Panc1 (cell line): ENCODE results near the gene TDRD1. TPM values are rescaled to one million over a fixed set of nuclear protein-coding genes. Genes with fewer than 3 reads are reported as not detected.

Source experiments
- ATAC-seq: fragments of 200-7000 bp; cut with Tn5 transposase; 2 replicates; pipeline ENCODE4 v1.9.1; 2020; ENCODE audit warnings: mild to moderate bottlenecking, moderate library complexity
- BruUV-seq: library from RNA; stranded (reverse); fragments of 400-500 nt; replicated peaks from 2 replicates; lab custom pipeline; 2021; lab: Mats Ljungman, UMichigan
- CTCF ChIA-PET: fragments of 300-600 bp; sonication (Branson Sonifier 250); formaldehyde crosslinking; loops from one replicate; lab custom pipeline; 2022; ENCODE audit warnings: antibody characterized with exemption; lab: Charles Lee
- POLR2A ChIA-PET: fragments of 300-600 bp; sonication (Branson Sonifier 250); formaldehyde crosslinking; loops from one replicate; lab custom pipeline; 2022; ENCODE audit warnings: antibody characterized with exemption; lab: Charles Lee
- DNase-seq: peaks from one replicate; pipeline ENCODE4 v3.0.0-alpha.2; 2010; ENCODE audit warnings: low read depth, low spot score
- H3K27ac ChIP-seq: 2 replicates; pipeline ENCODE4 v1.5.1; 2011; ENCODE audit warnings: mild to moderate bottlenecking, low read length, inconsistent platforms
- H3K27me3 ChIP-seq: fragments of 200-500 bp; sonication (Bioruptor generic); 2 replicates; pipeline ENCODE4 v1.6.0; 2014; ENCODE audit warnings: low read length, inconsistent platforms; ENCODE audit not compliant: control insufficient read depth, insufficient read depth
- H3K36me3 ChIP-seq: fragments of 200-500 bp; sonication (Bioruptor generic); 2 replicates; pipeline ENCODE4 v1.5.1; 2014; ENCODE audit warnings: inconsistent platforms, mild to moderate bottlenecking, low read length, moderate library complexity; ENCODE audit not compliant: control insufficient read depth, insufficient read depth
- H3K4me1 ChIP-seq: 2 replicates; pipeline ENCODE4 v1.5.1; 2011; ENCODE audit warnings: inconsistent platforms, mild to moderate bottlenecking, low read length, moderate library complexity; ENCODE audit not compliant: control insufficient read depth, insufficient read depth
- H3K4me3 ChIP-seq, 2 experiments: 2 replicates each; pipeline ENCODE4 v1.5.1; 2011 to 2012; ENCODE audit warnings: low read depth in 2 of 2, low read length in 2 of 2, mild to moderate bottlenecking in 2 of 2, inconsistent platforms in 1 of 2, moderate library complexity in 1 of 2
- H3K9me3 ChIP-seq: fragments of 200-500 bp; sonication (Bioruptor generic); 2 replicates; pipeline ENCODE4 v1.5.1; 2014; ENCODE audit warnings: low read depth, mild to moderate bottlenecking, inconsistent platforms, low read length, moderate library complexity; ENCODE audit not compliant: control insufficient read depth, insufficient read depth
- CTCF ChIP-seq: fragments of 450-650 bp; IDR thresholded peaks from 2 replicates; pipeline ENCODE4 v1.5.1; 2017; ENCODE audit warnings: mild to moderate bottlenecking
- POLR2AphosphoS5 ChIP-seq: IDR thresholded peaks from 2 replicates; pipeline ENCODE4 v1.6.1; 2012; ENCODE audit warnings: mild to moderate bottlenecking, low read depth, low read length, moderate library complexity
- REST ChIP-seq, 2 experiments: IDR thresholded peaks; 2 replicates each; pipeline ENCODE4 v1.6.1; 2011 to 2012; ENCODE audit warnings: low read depth in 2 of 2, control low read depth in 1 of 2, low read length in 1 of 2, mild to moderate bottlenecking in 1 of 2, moderate library complexity in 1 of 2; ENCODE audit not compliant: insufficient read depth in 1 of 2
- SIN3A ChIP-seq: IDR thresholded peaks from 2 replicates; pipeline ENCODE4 v1.6.1; 2012; ENCODE audit warnings: low read depth, mild to moderate bottlenecking, low read length, moderate library complexity, borderline replicate concordance; ENCODE audit not compliant: insufficient read depth
- TCF7L2 ChIP-seq: IDR thresholded peaks from 2 replicates; pipeline ENCODE4 v1.6.1; 2011; ENCODE audit warnings: mild to moderate bottlenecking, low read depth, low read length, inconsistent platforms
- in situ Hi-C: cut with HindIII; loops from 2 replicates; pipeline ENCODE4 v1.10.0; 2016; ENCODE audit warnings: low sequenced_read_pairs, low pct_unique_long_range_greater_than_20kb
- intact Hi-C: fragments of 100-400 bp; cut with micrococcal nuclease; formaldehyde crosslinking; loops from one replicate; pipeline ENCODE4 v1.10.0; 2022; ENCODE audit not compliant: unreplicated experiment
- total RNA-seq: library from RNA; stranded (reverse); gene quantifications from one replicate; pipeline ENCODE4 v1.2.1, GENCODE V29; 2021; ENCODE audit not compliant: unreplicated experiment

TDRD1 gene
- total RNA-seq, 1 experiment from 2014 or later = not detected

- no peak for TF ChIP-seq REST (IDR thresholded peaks at IDR 0.05; ENCODE audit: insufficient read depth in 1 of 2, low read depth in 2 of 2, low read length in 1 of 2)
- TF ChIP-seq CTCF = no peak
- TF ChIP-seq POLR2AphosphoS5 = no peak
- ATAC-seq (no peak), DNase-seq (no peak)
- H3K9me3 ChIP-seq = no peaks in the 10 kb centered on the region
- no TSS peak for BruUV-seq
- no peak overlapping the region for H3K27ac ChIP-seq
- intact Hi-C loops (no loop called here), in situ Hi-C loops (no loop called here)
- H3K4me1 ChIP-seq = no peaks in the 10 kb centered on the region
- no peaks in the 10 kb centered on the region for H3K27me3 ChIP-seq
- peaks cover 8% of the 10 kb centered on the region; the same call in 1 of the 2 replicates for H3K36me3 ChIP-seq
- H3K4me3 ChIP-seq = no peak overlapping the region
- ChIA-PET CTCF (no interaction called here), POLR2A (no interaction called here)
These were observed 43.7 kb upstream of the TDRD1 start for GRCh38 chr10:114135476-114135875.

GRCh38 chr10:114138581-114138980, 40.6 kb upstream of the TDRD1 start:
- no peaks in the 10 kb centered on the region for H3K4me1 ChIP-seq
- in situ Hi-C loops = no loop called here
- TF ChIP-seq REST (IDR thresholded peaks at IDR 0.05; ENCODE audit: insufficient read depth in 1 of 2, low read depth in 2 of 2, low read length in 1 of 2) = no peak
- no peak for TF ChIP-seq POLR2AphosphoS5
- no peak for TF ChIP-seq TCF7L2
- no peak for TF ChIP-seq CTCF
- no peak for TF ChIP-seq SIN3A
- ATAC-seq (no peak), DNase-seq (no peak)
- no TSS peak for BruUV-seq
- H3K4me3 ChIP-seq = no peak overlapping the region
- H3K9me3 ChIP-seq = no peaks in the 10 kb centered on the region
- intact Hi-C loops = no loop called here
- ChIA-PET POLR2A (no interaction called here), CTCF (no interaction called here)
- peaks cover 5% of the 10 kb centered on the region; the same call in 1 of the 2 replicates for H3K36me3 ChIP-seq
- H3K27me3 ChIP-seq = no peaks in the 10 kb centered on the region
- H3K27ac ChIP-seq = no peak overlapping the region
